Measurements from ENCODE around the gene SOSTDC1. TPM values are rescaled to one million over a fixed set of nuclear protein-coding genes. Genes with fewer than 3 reads are reported as not detected.

The SOSTDC1 gene
- total RNA-seq, 1 donor from 2014 or later, result not detected

DNA sequence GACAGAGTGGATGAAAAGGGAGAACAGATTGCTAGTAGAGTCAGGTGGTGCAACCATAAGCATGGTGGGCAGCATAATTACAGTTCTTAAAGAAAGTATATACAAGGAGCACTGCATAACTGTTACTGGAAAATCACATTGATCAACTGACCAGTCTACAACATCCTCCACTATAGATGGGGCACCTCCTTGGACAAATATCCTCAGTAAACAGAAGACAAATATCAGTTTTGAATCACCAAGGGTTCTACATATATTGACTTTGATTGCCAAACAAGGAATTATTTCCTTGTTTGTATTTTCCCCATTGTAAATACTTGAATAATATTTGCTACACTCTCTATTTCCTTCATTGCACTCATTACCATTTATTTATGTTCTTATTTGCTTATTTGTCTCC lies 26.6 kb downstream of the SOSTDC1 start:
- Histone ChIP-seq H3K36me3 (ENCODE audit: control insufficient read depth, insufficient read depth, low read length) (no peaks in the 10 kb centered on the region), H3K4me3 (ENCODE audit: low read depth, low read length) (no peak overlapping the region), H3K27me3 (ENCODE audit: control insufficient read depth, insufficient read depth, low read length) (no peaks in the 10 kb centered on the region)
- no peak for DNase-seq (ENCODE audit: low read depth)
- no peak for FAIRE-seq
- TF ChIP-seq, protein P1, sequence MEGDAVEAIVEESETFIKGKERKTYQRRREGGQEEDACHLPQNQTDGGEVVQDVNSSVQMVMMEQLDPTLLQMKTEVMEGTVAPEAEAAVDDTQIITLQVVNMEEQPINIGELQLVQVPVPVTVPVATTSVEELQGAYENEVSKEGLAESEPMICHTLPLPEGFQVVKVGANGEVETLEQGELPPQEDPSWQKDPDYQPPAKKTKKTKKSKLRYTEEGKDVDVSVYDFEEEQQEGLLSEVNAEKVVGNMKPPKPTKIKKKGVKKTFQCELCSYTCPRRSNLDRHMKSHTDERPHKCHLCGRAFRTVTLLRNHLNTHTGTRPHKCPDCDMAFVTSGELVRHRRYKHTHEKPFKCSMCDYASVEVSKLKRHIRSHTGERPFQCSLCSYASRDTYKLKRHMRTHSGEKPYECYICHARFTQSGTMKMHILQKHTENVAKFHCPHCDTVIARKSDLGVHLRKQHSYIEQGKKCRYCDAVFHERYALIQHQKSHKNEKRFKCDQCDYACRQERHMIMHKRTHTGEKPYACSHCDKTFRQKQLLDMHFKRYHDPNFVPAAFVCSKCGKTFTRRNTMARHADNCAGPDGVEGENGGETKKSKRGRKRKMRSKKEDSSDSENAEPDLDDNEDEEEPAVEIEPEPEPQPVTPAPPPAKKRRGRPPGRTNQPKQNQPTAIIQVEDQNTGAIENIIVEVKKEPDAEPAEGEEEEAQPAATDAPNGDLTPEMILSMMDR (IDR thresholded peaks at IDR 0.05; ENCODE audit: insufficient read depth, low read length, severe bottlenecking), result no peak

DNA sequence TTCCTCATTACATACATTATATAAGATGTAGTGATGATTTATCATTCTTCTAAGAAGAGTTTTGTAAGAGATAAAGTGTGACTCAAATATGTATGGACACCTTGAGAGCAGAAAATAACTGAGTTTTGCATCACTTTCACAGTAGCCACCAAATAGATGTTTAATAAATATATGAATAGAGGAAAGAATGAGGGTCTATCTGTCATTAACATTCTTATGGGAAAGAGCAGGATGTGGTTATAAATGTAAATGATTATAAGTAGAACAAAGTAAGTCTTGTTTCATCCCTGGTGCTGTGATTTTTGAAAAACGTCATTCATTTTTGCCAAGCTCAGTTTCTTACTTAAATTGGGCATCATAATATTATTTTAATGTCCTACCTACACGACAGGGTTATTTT lies 29.2 kb downstream of the SOSTDC1 start:
- FAIRE-seq (no peak), DNase-seq (ENCODE audit: low read depth) (peak; percentile 10)
- no peak overlapping the region for H3K4me3 ChIP-seq (ENCODE audit: low read depth, low read length)
- TF ChIP-seq, protein P1 (IDR thresholded peaks at IDR 0.05; ENCODE audit: insufficient read depth, low read length, severe bottlenecking), result no peak
- no peaks in the 10 kb centered on the region for H3K27me3 ChIP-seq (ENCODE audit: control insufficient read depth, insufficient read depth, low read length)
- H3K36me3 ChIP-seq (ENCODE audit: control insufficient read depth, insufficient read depth, low read length), result no peaks in the 10 kb centered on the region

DNA sequence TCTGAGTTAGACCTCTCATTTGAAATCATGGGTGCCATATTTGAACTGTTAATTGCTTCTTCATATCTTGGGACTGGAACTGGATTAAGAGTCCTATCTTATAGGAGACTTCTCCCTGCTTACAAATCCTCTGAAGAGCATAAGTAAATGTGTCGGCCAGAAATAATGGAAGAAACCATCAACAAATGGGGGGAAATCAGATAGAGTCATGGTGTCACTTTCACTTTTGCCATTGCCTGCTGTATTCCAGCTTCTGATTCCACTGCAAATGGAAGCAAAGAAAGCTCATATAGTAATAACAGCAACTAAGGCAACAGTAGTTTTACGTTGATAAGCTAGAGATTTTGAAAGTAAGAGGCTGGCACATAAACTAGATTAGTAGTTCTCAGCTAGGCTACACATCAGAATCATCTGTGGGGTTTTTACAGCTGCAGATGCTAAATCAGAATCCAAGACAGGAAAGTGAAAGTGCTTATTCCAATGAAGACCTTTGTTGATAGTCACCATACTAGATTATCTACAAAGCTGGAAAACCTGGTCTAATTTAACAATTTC lies 31.9 kb downstream of the SOSTDC1 start:
- DNase-seq (ENCODE audit: low read depth) (no peak), FAIRE-seq (no peak)
- Histone ChIP-seq H3K4me3 (ENCODE audit: low read depth, low read length) (no peak overlapping the region), H3K36me3 (ENCODE audit: control insufficient read depth, insufficient read depth, low read length) (no peaks in the 10 kb centered on the region), H3K27me3 (ENCODE audit: control insufficient read depth, insufficient read depth, low read length) (no peaks in the 10 kb centered on the region)
- TF ChIP-seq, protein P1 (IDR thresholded peaks at IDR 0.05; ENCODE audit: insufficient read depth, low read length, severe bottlenecking), result no peak

- FAIRE-seq (no peak), DNase-seq (ENCODE audit: low read depth) (no peak)
- Histone ChIP-seq H3K4me3 (ENCODE audit: low read depth, low read length) (no peak overlapping the region), H3K36me3 (ENCODE audit: control insufficient read depth, insufficient read depth, low read length) (no peaks in the 10 kb centered on the region), H3K27me3 (ENCODE audit: control insufficient read depth, insufficient read depth, low read length) (no peaks in the 10 kb centered on the region)
- TF ChIP-seq, protein P1 (IDR thresholded peaks at IDR 0.05; ENCODE audit: insufficient read depth, low read length, severe bottlenecking), result no peak
These were observed 33.2 kb downstream of the SOSTDC1 start for GRCh38 chr7:16432425-16432731.

DNA sequence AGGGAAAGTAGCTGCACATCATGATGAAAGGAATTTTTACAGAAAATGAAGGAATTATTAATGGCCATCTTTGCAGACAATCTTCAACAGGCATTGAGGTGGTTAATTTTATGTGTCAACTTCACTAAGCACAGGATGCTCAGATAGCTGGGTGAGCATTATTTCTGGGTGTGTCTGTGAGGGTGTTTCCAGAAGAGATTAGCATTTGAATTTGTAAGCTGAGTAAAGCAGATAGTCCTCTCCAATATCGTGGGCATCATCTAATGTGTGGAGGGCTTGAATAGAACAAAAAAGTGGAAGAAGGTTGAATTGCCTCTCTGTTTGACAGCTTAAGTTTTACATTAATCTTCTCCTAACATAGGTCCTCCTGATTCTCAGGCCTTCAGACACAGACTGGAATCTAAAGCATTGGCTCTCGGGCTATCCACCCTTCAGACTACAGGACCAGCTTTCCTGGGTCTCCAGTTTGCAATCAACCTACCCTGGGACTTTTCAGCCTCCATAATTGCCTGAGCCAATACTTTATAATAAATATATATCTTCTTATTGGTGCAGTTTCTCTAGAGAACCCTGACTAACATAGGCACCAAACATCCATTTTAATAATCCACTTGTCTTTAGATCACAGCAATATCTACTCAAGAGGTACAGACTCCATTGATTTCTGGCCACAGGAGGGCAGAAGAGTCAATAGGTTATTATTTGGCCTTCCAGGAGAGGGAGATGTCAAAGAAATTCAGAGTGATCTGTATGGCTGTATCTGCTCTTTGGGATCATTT lies 33.7 kb downstream of the SOSTDC1 start:
- no peak overlapping the region for H3K4me3 ChIP-seq (ENCODE audit: low read depth, low read length)
- H3K27me3 ChIP-seq (ENCODE audit: control insufficient read depth, insufficient read depth, low read length), result no peaks in the 10 kb centered on the region
- TF ChIP-seq, protein P1 (IDR thresholded peaks at IDR 0.05; ENCODE audit: insufficient read depth, low read length, severe bottlenecking), result peak; percentile 47
- H3K36me3 ChIP-seq (ENCODE audit: control insufficient read depth, insufficient read depth, low read length), result no peaks in the 10 kb centered on the region
- DNase-seq (ENCODE audit: low read depth), result peak; percentile 53
- no peak for FAIRE-seq
